ENCODE measurements around the gene PPP2R2C.

DNA sequence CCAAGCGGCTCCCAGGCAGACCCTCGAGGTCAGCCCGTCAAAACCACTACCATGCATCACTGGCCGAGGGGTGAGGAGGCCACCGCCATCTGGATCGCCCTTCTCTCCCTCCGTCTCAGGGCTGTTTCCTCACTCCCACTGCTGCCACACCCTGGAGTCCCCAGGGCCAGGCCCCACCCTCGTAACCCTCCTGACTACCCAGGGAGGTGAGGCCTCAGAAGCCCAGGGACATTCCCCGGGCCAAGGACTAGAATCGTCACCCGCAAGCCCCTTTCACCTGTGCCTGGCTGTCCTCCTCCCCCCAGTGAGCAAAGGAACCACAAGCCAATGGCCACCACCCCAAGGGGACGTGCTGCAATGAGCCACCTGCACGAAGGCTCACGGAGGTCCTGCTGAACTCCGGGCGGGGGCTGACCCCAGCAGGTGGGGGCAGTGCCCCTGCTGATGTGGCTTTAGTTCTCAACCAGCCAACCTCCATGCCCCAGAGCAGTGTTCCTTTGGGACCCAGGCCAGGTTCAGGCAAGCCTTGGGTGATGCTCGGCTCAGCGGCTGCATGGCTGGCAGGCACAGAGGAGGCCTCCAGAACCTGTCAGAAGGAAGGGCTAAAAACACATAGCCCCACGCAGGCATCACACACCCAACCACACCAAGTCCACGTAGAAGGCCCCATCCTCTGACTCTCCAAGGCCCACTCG is 23.8 kb downstream of the PPP2R2C start:
- TF ChIP-seq, protein P1, sequence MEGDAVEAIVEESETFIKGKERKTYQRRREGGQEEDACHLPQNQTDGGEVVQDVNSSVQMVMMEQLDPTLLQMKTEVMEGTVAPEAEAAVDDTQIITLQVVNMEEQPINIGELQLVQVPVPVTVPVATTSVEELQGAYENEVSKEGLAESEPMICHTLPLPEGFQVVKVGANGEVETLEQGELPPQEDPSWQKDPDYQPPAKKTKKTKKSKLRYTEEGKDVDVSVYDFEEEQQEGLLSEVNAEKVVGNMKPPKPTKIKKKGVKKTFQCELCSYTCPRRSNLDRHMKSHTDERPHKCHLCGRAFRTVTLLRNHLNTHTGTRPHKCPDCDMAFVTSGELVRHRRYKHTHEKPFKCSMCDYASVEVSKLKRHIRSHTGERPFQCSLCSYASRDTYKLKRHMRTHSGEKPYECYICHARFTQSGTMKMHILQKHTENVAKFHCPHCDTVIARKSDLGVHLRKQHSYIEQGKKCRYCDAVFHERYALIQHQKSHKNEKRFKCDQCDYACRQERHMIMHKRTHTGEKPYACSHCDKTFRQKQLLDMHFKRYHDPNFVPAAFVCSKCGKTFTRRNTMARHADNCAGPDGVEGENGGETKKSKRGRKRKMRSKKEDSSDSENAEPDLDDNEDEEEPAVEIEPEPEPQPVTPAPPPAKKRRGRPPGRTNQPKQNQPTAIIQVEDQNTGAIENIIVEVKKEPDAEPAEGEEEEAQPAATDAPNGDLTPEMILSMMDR (conservative IDR thresholded peaks at IDR 0.05; ENCODE audit: low read depth, low read length): no peak
- TF ChIP-seq EZH2 (IDR thresholded peaks at IDR 0.05; ENCODE audit: borderline replicate concordance, low read depth, low read length, poor library complexity, severe bottlenecking): no peak
